Measurements from ENCODE around the gene ADAMTS2.

The ADAMTS2 gene

GRCh38 chr5:179310439-179311090 lies 34.7 kb downstream of the ADAMTS2 start:
- peaks cover 4% of the 10 kb centered on the region for H3K27me3 Mint-ChIP-seq (ENCODE audit: low read depth, poor library complexity)
- no peak overlapping the region for H3K4me3 Mint-ChIP-seq
- H3K36me3 Mint-ChIP-seq (ENCODE audit: low read depth) = peaks cover 11% of the 10 kb centered on the region
- DNase-seq = no peak
- no peak for TF ChIP-seq CTCF (IDR thresholded peaks at IDR 0.05)
- H3K9me3 Mint-ChIP-seq = peaks cover 29% of the 10 kb centered on the region
- H3K27ac Mint-ChIP-seq = no peak overlapping the region
- peaks cover 53% of the 10 kb centered on the region for H3K4me1 Mint-ChIP-seq

DNA sequence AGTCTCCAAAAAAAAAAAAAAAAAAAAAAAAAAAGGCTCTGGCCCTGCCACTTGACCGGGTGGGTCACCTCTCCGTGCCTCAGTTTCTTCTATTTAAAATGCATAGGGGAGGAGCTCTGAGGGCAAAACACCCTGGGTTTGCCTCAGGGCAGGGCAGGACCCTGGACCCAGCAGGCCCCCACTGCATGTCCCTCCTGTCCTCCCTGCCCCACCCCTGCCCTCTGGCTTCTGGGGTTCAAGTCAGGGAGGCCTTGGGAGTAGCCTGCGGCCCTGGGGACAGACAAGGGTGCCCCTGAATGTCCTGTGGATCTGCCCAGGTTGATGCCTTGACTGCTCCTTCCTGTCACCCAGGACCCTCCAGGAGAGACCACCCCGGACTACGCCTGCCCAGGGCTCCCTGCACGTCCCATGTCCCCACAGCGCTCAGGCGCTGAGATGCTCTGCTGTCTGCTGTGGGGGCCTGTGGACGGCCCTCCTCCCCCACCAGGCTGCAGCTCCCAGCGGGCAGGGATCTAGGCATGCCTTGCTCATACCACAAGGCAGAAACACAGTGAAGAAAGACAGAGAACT lies 35.4 kb downstream of the ADAMTS2 start:
- no peak for TF ChIP-seq CTCF (IDR thresholded peaks at IDR 0.05)
- H3K4me3 Mint-ChIP-seq = no peak overlapping the region

DNA sequence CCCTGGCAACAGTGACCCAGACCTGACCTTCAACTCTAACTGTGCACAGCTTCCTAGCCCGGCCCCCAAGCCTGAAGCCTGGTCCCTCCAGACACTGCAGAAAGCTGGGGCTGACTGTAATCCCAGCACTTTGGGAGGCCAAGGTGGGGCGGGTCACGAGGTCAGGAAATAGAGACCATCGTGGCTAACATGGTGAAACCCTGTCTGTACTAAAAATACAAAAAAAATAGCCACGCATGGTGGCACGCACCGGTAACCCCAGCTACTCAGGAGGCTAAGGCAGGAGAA lies 35.9 kb downstream of the ADAMTS2 start:
- no peak for TF ChIP-seq CTCF (IDR thresholded peaks at IDR 0.05)
- no peak overlapping the region for H3K27ac Mint-ChIP-seq
- peaks cover 39% of the 10 kb centered on the region for H3K9me3 Mint-ChIP-seq
- no peak for DNase-seq
- H3K27me3 Mint-ChIP-seq (ENCODE audit: low read depth, poor library complexity) = peaks cover 4% of the 10 kb centered on the region
- H3K4me3 Mint-ChIP-seq = no peak overlapping the region
- peaks cover 41% of the 10 kb centered on the region for H3K4me1 Mint-ChIP-seq
- H3K36me3 Mint-ChIP-seq (ENCODE audit: low read depth) = peaks cover 13% of the 10 kb centered on the region

More for the DNA sequence above, 35.4 kb downstream of the ADAMTS2 start:
- H3K27me3 Mint-ChIP-seq (ENCODE audit: low read depth, poor library complexity) = peaks cover 4% of the 10 kb centered on the region
- DNase-seq = no peak
- H3K27ac Mint-ChIP-seq = no peak overlapping the region
- H3K4me1 Mint-ChIP-seq = peaks cover 46% of the 10 kb centered on the region
- H3K36me3 Mint-ChIP-seq (ENCODE audit: low read depth) = peaks cover 13% of the 10 kb centered on the region
- H3K9me3 Mint-ChIP-seq = peaks cover 34% of the 10 kb centered on the region

GRCh38 chr5:179308563-179309382 lies 36.5 kb downstream of the ADAMTS2 start:
- peaks cover 40% of the 10 kb centered on the region for H3K4me1 Mint-ChIP-seq

GRCh38 chr5:179307931-179308471 lies 37.3 kb downstream of the ADAMTS2 start:
- no peak for DNase-seq
- H3K4me3 Mint-ChIP-seq = no peak overlapping the region
- peaks cover 48% of the 10 kb centered on the region for H3K9me3 Mint-ChIP-seq
- no peak overlapping the region for H3K27ac Mint-ChIP-seq
- peaks cover 13% of the 10 kb centered on the region for H3K36me3 Mint-ChIP-seq (ENCODE audit: low read depth)
- H3K27me3 Mint-ChIP-seq (ENCODE audit: low read depth, poor library complexity) = peaks cover 4% of the 10 kb centered on the region
- peaks cover 47% of the 10 kb centered on the region for H3K4me1 Mint-ChIP-seq
- TF ChIP-seq CTCF (IDR thresholded peaks at IDR 0.05) = no peak

More at GRCh38 chr5:179308563-179309382, 36.5 kb downstream of the ADAMTS2 start:
- DNase-seq = no peak
- peaks cover 13% of the 10 kb centered on the region for H3K36me3 Mint-ChIP-seq (ENCODE audit: low read depth)
- H3K9me3 Mint-ChIP-seq = peaks cover 44% of the 10 kb centered on the region
- TF ChIP-seq CTCF (IDR thresholded peaks at IDR 0.05) = no peak
- H3K27me3 Mint-ChIP-seq (ENCODE audit: low read depth, poor library complexity) = peaks cover 4% of the 10 kb centered on the region
- no peak overlapping the region for H3K27ac Mint-ChIP-seq
- H3K4me3 Mint-ChIP-seq = no peak overlapping the region
